Lower leg skin (tissue), 3 donors: ENCODE results near the gene GPR17.

Source experiments
- POLR2A ChIP-seq, 2 donors: fragments of 450-650 bp; IDR thresholded peaks; one replicate each; pipeline ENCODE4 v1.6.1; 2016 to 2017; ENCODE audit warnings: antibody characterized with exemption in 2 of 2, mild to moderate bottlenecking in 1 of 2, moderate library complexity in 1 of 2
- TF ChIP-seq, protein P1 (sequence below), 3 donors: fragments of 450-650 bp; IDR thresholded peaks; one replicate each; pipeline ENCODE4 v1.5.1; 2016; ENCODE audit warnings: antibody characterized with exemption in 3 of 3, mild to moderate bottlenecking in 3 of 3, moderate library complexity in 2 of 3

DNA sequence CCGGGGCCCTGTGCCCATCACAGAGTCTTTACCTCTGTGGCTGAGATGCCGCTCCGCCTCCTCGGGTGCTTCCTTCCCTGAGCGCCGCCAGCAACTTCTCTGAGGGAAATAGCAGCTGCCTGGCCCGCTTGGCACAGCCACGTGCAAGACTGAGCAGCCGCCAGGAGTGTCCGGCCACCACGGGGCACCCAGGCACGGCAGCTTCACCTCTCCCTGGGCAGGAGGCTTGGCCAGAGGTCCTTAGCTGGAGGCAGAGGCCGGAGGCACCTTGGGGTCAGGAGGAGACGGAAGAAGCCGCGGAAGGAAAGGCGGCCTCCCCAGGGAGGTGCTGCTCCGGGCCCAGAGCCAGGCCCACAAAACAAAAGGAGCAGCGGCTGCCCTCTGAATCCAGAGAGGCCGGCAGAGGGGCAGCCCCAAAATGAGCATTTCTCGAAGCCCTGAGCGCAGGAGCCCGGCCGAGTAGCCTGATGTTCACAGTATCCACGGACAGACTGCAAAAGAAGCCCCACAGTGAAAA, 35.4 kb downstream of the GPR17 start:
- TF ChIP-seq, protein P1, sequence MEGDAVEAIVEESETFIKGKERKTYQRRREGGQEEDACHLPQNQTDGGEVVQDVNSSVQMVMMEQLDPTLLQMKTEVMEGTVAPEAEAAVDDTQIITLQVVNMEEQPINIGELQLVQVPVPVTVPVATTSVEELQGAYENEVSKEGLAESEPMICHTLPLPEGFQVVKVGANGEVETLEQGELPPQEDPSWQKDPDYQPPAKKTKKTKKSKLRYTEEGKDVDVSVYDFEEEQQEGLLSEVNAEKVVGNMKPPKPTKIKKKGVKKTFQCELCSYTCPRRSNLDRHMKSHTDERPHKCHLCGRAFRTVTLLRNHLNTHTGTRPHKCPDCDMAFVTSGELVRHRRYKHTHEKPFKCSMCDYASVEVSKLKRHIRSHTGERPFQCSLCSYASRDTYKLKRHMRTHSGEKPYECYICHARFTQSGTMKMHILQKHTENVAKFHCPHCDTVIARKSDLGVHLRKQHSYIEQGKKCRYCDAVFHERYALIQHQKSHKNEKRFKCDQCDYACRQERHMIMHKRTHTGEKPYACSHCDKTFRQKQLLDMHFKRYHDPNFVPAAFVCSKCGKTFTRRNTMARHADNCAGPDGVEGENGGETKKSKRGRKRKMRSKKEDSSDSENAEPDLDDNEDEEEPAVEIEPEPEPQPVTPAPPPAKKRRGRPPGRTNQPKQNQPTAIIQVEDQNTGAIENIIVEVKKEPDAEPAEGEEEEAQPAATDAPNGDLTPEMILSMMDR (IDR thresholded peaks at IDR 0.05): no peak
- TF ChIP-seq POLR2A (IDR thresholded peaks at IDR 0.05): no peak
